OCI-LY1 (cell line): ENCODE data around the gene RYR3.

Source experiments
- H2AFZ ChIP-seq: fragments of 200-600 bp; sonication (generic), shearing (Covaris generic); 2 replicates; pipeline ENCODE4 v1.6.0; 2014; ENCODE audit warnings: antibody characterized with exemption, mild to moderate bottlenecking, low read length
- H3F3A ChIP-seq: fragments of 200-600 bp; sonication (generic), shearing (Covaris generic); 2 replicates; pipeline ENCODE4 v1.6.0; 2014; ENCODE audit warnings: mild to moderate bottlenecking, antibody characterized with exemption, low read length, moderate library complexity; ENCODE audit not compliant: insufficient read depth
- H3K27ac ChIP-seq: fragments of 200-600 bp; sonication (generic); 2 replicates; pipeline ENCODE4 v1.5.1; 2014; ENCODE audit warnings: low read length, mixed run types, mild to moderate bottlenecking, low read depth; ENCODE audit not compliant: poor library complexity, severe bottlenecking
- H3K27me3 ChIP-seq: fragments of 200-600 bp; sonication (generic); 2 replicates; pipeline ENCODE4 v1.6.0; 2014; ENCODE audit warnings: antibody characterized with exemption, mild to moderate bottlenecking, low read length, moderate library complexity; ENCODE audit not compliant: insufficient read depth
- H3K36me3 ChIP-seq: fragments of 200-600 bp; sonication (generic); 2 replicates; pipeline ENCODE4 v1.6.1; 2014; ENCODE audit warnings: mild to moderate bottlenecking, antibody characterized with exemption, low read length, moderate library complexity, mixed read lengths; ENCODE audit not compliant: insufficient read depth
- H3K4me1 ChIP-seq: fragments of 200-600 bp; sonication (generic); 2 replicates; pipeline ENCODE4 v1.5.1; 2014; ENCODE audit warnings: mild to moderate bottlenecking, low read length, moderate library complexity; ENCODE audit not compliant: insufficient read depth, severe bottlenecking
- H3K4me2 ChIP-seq: fragments of 200-600 bp; sonication (generic), shearing (Covaris generic); 2 replicates; pipeline ENCODE4 v1.6.1; 2014; ENCODE audit warnings: low read length
- H3K4me3 ChIP-seq: fragments of 200-600 bp; sonication (generic); 2 replicates; pipeline ENCODE4 v1.5.1; 2014; ENCODE audit warnings: low read length, low read depth, mild to moderate bottlenecking, mixed read lengths; ENCODE audit not compliant: poor library complexity, severe bottlenecking
- H3K79me2 ChIP-seq: fragments of 200-600 bp; shearing (Covaris generic); 2 replicates; pipeline ENCODE4 v1.6.1; 2016; ENCODE audit warnings: mixed run types, low read length, mixed read lengths; ENCODE audit not compliant: insufficient read depth
- H3K9ac ChIP-seq: fragments of 200-600 bp; sonication (generic), shearing (Covaris generic); 2 replicates; pipeline ENCODE4 v1.6.1; 2014; ENCODE audit warnings: mild to moderate bottlenecking, low read length, mixed read lengths
- H3K9me2 ChIP-seq: fragments of 200-600 bp; sonication (generic), shearing (Covaris generic); 2 replicates; pipeline ENCODE4 v1.6.1; 2014; ENCODE audit warnings: low read depth, mild to moderate bottlenecking, low read length, mixed read lengths
- H3K9me3 ChIP-seq: fragments of 200-600 bp; shearing (Covaris generic); 2 replicates; pipeline ENCODE4 v1.6.1; 2014; ENCODE audit warnings: low read length, mixed read lengths
- H4K20me1 ChIP-seq: fragments of 200-600 bp; sonication (generic), shearing (Covaris generic); 2 replicates; pipeline ENCODE4 v1.6.0; 2016; ENCODE audit warnings: mild to moderate bottlenecking, low read length; ENCODE audit not compliant: insufficient read depth
- CTCF ChIP-seq: fragments of 200-600 bp; sonication (generic), shearing (Covaris generic); IDR thresholded peaks from 2 replicates; pipeline ENCODE4 v1.5.1; 2017; ENCODE audit warnings: mild to moderate bottlenecking, antibody characterized with exemption, low read length, moderate library complexity, mixed read lengths
- EZH2 ChIP-seq: fragments of 200-600 bp; sonication (generic), shearing (Covaris generic); IDR thresholded peaks from 2 replicates; pipeline ENCODE4 v1.8.0; 2017; ENCODE audit warnings: borderline replicate concordance, mixed run types, mild to moderate bottlenecking, antibody characterized with exemption, low read length, moderate library complexity, mixed read lengths

The RYR3 gene

GRCh38 chr15:33310481-33311311, at the start of gene RYR3:
Gene RYR3, plus strand, starts transcription at chr15:33310967. Its CDS starts 79 bp downstream, at chr15:33311046.
- no peak within 1 kb of the TSS for H3K9ac ChIP-seq
- no peaks in the 10 kb centered on the region for H3K36me3 ChIP-seq
- H3K79me2 ChIP-seq: no peaks in the 10 kb centered on the region
- TF ChIP-seq CTCF (no peak), EZH2 (no peak)
- H3K27ac ChIP-seq: no peak within 1 kb of the TSS
- H4K20me1 ChIP-seq: no peaks in the 10 kb centered on the region
- no peaks in the 10 kb centered on the region for H3K4me1 ChIP-seq
- no peak within 1 kb of the TSS for H2AFZ ChIP-seq
- no peaks in the 10 kb centered on the region for H3F3A ChIP-seq
- no peak within 1 kb of the TSS for H3K4me3 ChIP-seq
- H3K4me2 ChIP-seq: no peak within 1 kb of the TSS
- no peaks in the 10 kb centered on the region for H3K9me3 ChIP-seq
- H3K27me3 ChIP-seq: no peaks in the 10 kb centered on the region
- no peaks in the 10 kb centered on the region for H3K9me2 ChIP-seq

DNA sequence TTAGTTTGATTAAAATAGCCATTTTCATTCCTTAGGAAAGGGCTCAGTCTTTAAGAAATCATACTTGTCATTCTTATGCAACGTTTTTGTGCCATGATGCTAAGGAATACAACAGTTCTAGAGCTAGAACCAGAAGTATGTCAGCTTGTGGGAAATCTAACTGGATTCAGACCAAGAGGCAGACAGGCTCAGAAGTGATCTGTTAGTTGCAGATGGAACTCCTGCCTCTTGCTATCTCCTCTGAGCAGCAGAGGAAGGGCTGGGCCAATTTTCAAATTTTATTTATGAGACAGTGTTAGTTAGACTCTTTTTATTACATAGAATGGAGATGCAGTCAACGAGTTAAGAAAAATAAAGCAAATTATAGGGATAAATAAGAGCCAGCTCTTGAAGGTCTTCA, 48.5 kb upstream of the RYR3 start:
- Histone ChIP-seq H3K9ac (no peak overlapping the region), H2AFZ (no peak overlapping the region)

DNA sequence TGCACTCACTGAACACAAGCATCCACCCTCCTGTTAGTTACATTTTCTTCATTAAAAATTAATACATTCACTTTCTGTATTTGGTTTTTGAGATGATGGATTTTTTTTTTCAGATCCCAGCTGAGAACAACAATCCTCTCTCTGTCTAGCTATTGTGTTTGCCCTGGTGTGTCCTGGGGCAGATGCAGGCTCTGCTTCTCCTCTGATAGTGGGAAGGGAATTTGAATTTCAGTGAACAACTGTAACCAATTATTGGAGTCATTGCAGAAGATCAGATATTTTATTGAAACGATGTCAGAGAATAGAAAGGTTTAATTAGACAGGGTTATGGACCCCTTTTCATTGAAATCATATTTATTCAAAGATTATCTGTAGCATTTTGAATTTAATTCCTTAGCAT, 33.1 kb upstream of the RYR3 start:
- H3K36me3 ChIP-seq: no peaks in the 10 kb centered on the region
- no peaks in the 10 kb centered on the region for H3K9me3 ChIP-seq
- no peaks in the 10 kb centered on the region for H4K20me1 ChIP-seq
- no peak overlapping the region for H3K27ac ChIP-seq
- H3K4me1 ChIP-seq: no peaks in the 10 kb centered on the region
- H3K4me2 ChIP-seq: no peak overlapping the region
- H3K79me2 ChIP-seq: no peaks in the 10 kb centered on the region
- H3K4me3 ChIP-seq: no peak overlapping the region
- H3K9ac ChIP-seq: no peak overlapping the region
- no peaks in the 10 kb centered on the region for H3K9me2 ChIP-seq
- no peak overlapping the region for H2AFZ ChIP-seq
- TF ChIP-seq CTCF (no peak), EZH2 (no peak)
- no peaks in the 10 kb centered on the region for H3K27me3 ChIP-seq
- no peaks in the 10 kb centered on the region for H3F3A ChIP-seq

More for the DNA sequence above, 48.5 kb upstream of the RYR3 start:
- no peaks in the 10 kb centered on the region for H3K36me3 ChIP-seq
- no peak overlapping the region for H3K4me2 ChIP-seq
- no peak overlapping the region for H3K27ac ChIP-seq
- H4K20me1 ChIP-seq: no peaks in the 10 kb centered on the region
- no peak overlapping the region for H3K4me3 ChIP-seq
- no peaks in the 10 kb centered on the region for H3F3A ChIP-seq
- no peaks in the 10 kb centered on the region for H3K79me2 ChIP-seq
- no peaks in the 10 kb centered on the region for H3K27me3 ChIP-seq
- H3K9me3 ChIP-seq: no peaks in the 10 kb centered on the region
- no peaks in the 10 kb centered on the region for H3K9me2 ChIP-seq
- TF ChIP-seq CTCF: no peak
- TF ChIP-seq EZH2: no peak
- H3K4me1 ChIP-seq: no peaks in the 10 kb centered on the region
